ENCODE results near the gene NAA50.

Gene NAA50

GRCh38 chr3:113685124-113685523, 60.9 kb downstream of the NAA50 start:
- DNase-seq = no peak

DNA sequence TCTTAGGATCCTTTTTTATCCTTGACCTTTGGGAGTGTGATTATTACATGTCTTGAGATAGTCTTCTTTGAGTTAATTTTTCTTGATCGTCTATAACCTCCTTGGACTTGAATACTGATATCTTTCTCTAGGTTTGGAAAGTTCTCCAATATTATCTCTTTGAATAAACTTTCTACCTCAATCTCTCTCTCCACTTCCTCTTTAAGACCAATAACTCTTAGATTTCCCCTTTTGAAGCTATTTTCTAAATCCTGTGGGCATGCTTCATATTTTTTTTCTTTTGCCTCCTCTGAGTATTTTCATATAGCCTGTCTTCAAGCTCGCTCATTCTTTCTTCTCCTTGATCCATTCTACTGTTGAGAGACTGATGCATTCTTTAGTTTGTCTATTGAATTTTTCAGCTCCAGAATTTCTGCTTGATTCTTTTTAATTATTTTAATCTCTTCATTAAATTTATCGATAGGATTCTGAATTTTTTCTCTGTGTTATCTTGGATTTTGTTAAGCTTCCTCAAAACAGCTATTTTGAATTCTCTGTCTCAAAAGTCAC, 61.7 kb downstream of the NAA50 start:
- no peak for DNase-seq

DNA sequence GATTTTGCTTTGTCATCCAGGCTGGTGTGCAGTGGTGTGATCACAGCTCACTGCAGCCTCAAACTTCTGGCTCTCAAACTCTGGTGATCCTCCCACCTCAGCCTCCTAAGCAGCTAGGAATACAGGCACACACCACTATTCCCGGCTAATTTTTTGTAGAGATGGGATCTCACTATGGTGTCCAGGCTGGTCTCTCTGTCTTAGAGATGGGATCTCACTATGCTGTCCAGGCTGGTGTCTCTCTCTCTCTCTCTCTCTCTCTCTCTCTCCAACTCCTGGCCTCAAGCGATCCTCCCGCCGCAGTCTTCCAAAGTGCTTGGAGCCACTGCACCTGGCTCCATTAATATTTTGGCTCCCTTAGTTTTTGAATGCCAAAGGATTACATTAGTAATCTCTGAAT, 67.3 kb downstream of the NAA50 start:
- DNase-seq = no peak

DNA sequence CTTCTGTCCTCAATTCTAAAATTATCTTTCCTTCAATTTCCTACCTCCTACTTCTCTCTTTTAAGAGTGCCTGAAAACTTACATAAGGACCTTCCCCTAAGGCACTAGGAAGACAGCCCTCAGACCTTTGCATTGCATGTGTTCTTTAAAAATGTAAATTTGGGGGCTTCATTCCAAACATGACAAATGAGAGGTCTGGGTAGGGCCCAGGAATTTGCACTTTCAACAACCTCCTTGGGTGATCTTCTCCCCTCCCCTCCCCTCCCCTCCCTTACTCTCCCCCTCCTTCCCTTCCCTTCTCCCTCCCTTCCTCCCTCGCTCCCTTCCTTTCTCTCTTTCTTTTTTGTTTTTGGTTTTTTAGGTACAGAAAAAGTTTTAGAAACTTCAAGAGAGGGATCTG, 68.3 kb downstream of the NAA50 start:
- DNase-seq = no peak

- DNase-seq = no peak
Observed at GRCh38 chr3:113676261-113676660, 69.8 kb downstream of the NAA50 start.

- no peak for DNase-seq
Observed at GRCh38 chr3:113673593-113673992, 72.5 kb downstream of the NAA50 start.

DNA sequence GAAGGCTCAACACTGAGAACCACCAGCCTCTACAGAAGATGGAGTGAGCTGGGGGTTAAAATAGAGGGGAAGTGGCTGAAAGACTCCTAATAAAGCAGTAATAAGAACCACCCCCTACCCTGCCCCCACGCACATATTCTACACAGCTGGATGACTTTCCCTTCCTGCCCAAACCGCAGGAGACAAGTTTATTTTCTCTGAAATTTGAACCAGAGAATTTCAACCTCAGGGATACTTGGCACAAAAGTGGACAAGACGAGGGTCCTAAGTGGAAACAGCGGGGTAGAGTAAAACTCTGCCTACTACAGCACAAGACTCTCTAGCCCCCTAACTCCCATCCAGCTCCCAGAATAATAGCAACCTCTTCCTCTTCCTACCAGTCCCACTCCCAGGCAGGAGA, 78.0 kb downstream of the NAA50 start:
- DNase-seq = no peak

Data from CD4-positive, alpha-beta T cell treated with Interleukin-15 for 1 hour (primary cell).